AG10803 (cell line): Measurements from ENCODE around the gene CBS.
A peak's percentile ranks its signal among the peaks of the same experiment; 100 is the strongest.

Experiments
- DNase-seq: peaks from one replicate; pipeline ENCODE4 v3.0.0; 2010; ENCODE audit warnings: low read depth
- H3K4me3 ChIP-seq: 2 replicates; pipeline ENCODE4 v1.5.1; 2011; ENCODE audit warnings: mild to moderate bottlenecking, low read length, control low read depth
- CTCF ChIP-seq: conservative IDR thresholded peaks from 2 replicates; pipeline ENCODE4 v1.5.1; 2011; ENCODE audit warnings: mild to moderate bottlenecking, low read length, control low read depth, inconsistent platforms

Gene CBS

GRCh38 chr21:43034826-43035225, 40.8 kb downstream of the CBS start:
- H3K4me3 ChIP-seq: no peak overlapping the region
- TF ChIP-seq CTCF: no peak
- no peak for DNase-seq

- H3K4me3 ChIP-seq: no peak overlapping the region
- no peak for DNase-seq
- TF ChIP-seq CTCF: no peak
These were observed 41.5 kb downstream of the CBS start for GRCh38 chr21:43034101-43034500.

GRCh38 chr21:43031121-43031619, 44.5 kb downstream of the CBS start:
- no peak for DNase-seq
- no peak for TF ChIP-seq CTCF

GRCh38 chr21:43029785-43030184, 45.9 kb downstream of the CBS start:
- no peak for TF ChIP-seq CTCF
- no peak overlapping the region for H3K4me3 ChIP-seq
- no peak for DNase-seq

More at GRCh38 chr21:43031121-43031619, 44.5 kb downstream of the CBS start:
- no peak overlapping the region for H3K4me3 ChIP-seq

- no peak overlapping the region for H3K4me3 ChIP-seq
- DNase-seq: no peak
- no peak for TF ChIP-seq CTCF
These were observed 47.5 kb downstream of the CBS start for GRCh38 chr21:43027846-43028731.

GRCh38 chr21:43025636-43026180, 49.9 kb downstream of the CBS start:
- TF ChIP-seq CTCF: no peak
- H3K4me3 ChIP-seq: no peak overlapping the region
- DNase-seq: peak; percentile 79
